GM18508 (cell line): ENCODE data around the gene RPL37A.

Source experiments
- ATAC-seq: cut with Tn5 transposase; IDR thresholded peaks from one replicate; pipeline ENCODE4 v1.9.1; 2021; ENCODE audit warnings: moderate number of reproducible peaks; ENCODE audit not compliant: insufficient read depth, unreplicated experiment

RPL37A gene

DNA sequence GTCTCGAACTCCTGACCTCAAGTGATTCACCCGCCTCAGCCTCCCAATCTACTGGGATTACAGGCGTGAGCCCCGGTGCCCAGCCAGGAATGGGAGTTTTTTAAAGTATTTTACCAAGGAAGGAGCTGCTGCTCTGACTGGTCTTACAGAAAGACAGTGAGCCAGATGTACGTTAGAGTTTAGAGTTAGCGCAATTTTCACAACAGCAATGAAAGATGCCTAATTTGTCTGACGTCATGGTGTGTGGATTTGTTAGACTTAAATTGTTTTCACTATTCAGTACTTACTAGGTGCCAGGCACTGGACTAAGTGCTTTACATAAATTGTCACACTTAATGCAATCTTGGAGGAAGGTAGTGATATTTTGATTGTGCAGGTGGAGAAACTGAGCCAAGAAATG is 12.4 kb upstream of the RPL37A start:
- ATAC-seq: no peak

DNA sequence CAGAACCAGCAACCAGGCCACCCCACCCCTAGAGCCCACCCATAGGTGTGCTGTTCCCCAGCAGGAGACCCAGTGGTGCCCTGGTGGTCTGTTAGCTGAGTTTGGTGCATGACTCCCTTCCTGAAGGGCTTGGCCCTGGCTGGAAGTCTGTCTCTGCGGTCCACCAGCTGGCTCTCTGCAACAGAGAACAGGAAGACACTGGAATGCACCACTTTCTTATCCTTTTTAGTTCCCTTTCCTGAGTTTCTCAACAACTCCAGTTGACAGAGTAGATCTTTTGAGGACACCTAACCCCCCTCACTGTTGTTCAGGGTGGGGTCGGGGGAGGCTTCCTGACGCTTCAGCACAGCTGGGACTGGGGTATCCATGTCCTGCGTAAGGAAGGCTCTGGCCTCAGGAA is 11.9 kb upstream of the RPL37A start:
- ATAC-seq: no peak

DNA sequence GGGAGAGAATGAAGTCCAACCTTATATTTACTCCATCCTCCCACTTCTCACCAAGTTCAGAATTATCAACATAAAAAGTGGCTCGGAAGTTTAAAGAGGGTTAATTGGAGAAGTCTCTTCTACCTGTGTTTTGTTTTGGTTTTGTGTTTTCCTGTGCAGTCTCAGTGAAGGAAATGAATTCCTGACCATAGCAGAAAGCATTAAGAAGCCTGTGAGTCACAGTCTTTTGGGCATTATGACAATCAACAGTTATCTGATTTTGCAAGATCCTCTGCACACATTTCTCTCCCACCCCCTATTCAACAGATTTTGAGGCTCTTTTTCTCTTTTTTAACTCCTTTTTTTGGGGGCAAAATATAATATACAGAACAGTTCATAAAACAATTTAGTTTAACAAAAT is 8.6 kb upstream of the RPL37A start:
- no peak for ATAC-seq

DNA sequence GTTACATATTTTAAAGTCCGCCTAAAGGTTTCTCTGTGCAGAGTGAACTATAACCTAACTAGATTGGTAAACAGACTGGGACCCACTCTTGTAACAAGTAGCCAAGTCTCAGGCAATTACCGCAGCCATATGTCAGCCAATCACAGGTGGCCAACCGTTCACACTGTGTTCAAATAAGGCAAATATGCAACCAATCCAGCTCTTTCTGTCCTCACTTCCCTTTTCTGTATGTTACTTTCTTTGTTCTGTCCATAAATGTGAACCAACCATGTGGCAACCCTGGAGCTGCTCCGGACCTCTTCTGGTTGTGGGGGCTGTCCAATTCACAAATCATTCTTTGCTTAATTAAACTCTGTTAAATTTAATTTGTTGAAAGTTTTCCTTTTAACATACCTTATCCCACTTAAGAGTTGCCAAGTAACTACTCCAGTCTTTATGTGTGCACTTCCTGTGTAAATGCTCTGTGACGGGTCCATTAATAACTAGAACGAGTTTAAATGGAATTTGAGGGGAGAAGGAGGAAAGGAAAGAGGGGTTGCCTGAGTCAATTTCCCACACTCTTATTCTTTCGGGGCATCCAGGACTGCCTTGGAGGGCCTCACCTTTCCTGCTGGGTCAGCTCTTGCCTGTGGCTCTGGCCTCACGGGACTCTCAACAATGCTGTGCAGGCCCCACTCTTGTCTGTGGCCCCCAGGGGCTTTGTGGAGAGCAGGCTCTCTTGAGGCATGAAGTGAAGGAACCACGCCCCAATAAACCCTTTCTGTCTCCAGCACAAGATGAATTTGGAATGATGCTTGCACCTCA is 6.6 kb upstream of the RPL37A start:
- ATAC-seq: peak; percentile 73

DNA sequence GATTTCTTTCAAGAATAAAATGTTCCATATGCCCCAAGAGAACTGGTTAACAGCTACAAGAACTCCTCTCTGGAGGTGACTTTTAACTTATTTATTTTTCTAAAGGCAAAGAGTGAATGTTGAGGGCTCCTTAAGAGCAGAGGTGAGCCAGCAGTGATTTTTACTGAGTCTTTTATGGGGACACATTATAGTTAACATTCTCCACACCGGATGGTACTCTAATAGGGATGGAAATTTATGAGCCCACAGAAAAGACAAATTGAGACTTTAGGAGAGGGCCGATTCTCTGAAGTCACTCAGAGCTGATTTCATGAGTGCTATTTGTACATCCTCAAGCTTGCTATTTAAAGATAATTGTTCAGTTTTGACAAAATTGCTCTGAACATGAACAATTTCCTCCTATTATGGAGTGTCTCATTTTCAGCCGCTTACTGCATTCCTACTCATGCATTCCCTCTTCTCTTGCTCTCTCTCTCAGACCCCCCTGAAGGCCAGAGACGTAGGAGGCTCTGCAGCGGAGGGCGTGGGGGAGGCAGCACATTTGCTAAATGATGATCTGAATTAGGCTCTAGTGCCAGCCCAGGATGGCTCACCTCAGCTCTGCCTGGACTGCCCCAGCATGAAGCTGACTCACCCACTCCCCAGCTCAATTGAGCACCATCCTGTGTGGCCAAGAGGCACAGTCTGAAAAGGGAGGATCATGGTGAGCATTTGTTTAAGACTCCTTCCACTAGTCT is 5.9 kb upstream of the RPL37A start:
- ATAC-seq: no peak

DNA sequence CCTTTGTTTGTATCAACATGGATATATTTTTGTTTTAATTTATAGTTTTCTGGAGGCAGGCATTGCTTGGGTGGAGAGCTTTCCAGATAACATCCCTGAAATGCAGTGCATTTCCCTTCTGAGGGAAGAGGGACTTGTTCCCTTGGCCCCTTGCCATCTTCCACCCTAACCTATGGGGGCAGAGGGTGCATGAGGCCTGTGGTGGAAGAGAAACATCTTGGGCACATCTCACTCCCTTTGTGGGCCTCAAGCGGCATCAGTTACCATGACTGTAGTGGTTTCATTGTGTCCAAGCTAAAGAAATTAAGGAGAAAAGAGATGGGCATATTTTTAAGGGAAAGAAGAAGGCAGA is 5.3 kb upstream of the RPL37A start:
- ATAC-seq: no peak

DNA sequence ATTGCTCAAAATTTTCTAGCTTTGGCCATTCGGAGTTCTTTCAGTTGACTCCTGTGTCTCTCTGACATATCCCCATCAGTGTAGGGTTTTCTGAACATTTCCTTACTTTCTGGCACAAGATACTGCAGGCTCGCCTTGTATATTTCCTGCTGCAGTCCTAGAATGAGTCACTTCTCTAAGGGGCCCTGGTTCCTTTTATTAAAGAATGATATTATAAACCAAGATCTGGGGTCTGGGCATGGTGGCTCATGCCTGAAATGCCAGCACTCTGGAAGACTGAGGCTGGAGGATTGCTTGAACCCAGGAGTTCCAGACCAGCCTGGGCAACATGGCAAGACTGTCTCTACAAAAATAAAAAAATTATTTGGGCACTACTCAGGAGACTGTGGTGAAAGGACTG is 3.0 kb upstream of the RPL37A start:
- ATAC-seq: no peak

DNA sequence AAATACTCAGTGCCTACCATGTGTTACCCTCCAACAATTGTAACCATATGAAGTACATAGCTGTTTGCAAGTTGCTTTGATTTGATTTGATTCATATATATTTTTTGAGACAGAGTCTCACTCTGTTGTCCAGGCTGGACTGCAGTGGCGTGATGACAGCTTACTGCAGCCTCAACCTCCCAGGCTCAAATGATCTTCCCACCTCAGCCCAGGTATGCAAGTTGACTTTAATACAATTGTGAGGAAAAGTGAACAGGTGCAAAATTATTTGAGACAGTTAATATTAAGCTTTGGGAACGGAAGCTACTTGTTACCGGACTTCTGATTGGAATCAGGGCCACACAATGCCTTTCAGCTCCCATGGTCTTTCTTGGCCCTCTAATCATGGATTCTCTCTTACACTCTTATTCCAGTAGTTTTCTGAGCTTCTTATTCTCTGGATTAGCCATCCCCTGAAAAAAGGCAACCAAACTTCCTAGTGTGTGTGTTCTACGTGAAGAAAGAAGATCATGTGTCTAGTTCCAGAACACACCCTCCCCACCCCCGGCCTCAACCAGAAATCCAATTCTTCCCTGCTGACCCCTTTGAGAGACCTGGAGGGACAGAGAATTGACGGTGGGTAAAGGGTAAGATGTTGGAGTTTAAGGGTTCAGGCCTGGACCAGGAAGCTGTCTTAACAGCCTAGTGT is 1.1 kb upstream of the RPL37A start:
- no peak for ATAC-seq

DNA sequence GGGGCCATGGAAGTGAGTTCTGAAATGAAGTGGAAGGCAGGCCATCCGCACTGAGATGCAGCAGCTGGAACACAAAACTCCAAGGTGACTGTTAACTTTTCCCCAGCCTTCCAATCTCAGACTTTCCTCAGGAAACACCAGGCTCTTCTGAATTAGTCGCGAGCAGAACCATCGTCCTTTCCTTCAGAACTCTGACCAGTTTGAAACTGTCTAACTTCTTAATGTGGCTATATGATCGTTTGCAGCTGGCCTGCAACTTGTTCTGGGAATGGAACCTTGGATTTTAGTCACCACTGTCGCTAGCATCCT is 620 bp upstream of the RPL37A start:
- ATAC-seq: no peak

DNA sequence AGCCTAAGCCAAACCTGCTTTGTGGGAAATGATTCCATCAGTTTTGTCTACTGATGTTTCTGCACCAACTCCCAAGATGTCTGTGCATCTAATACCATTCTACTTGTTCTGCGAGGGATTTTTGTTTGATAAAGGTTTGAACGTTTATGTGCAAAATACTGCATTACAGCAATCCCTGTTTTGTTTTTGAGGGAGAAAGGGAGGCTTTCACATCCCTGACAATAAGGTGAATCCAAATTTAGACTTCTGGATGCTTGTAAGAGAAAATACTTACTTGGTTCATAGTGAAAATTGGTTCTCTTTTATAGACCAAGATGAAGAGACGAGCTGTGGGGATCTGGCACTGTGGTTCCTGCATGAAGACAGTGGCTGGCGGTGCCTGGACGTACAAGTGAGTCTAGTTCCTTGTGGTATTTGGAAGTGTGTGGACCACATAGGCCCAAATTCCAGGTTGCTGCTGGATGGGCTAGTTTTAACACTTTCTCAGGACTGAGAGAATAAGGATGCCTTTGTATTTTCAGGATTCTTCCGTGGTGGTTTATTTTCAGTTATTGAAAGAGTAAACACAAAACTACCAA is 1.1 kb downstream of the RPL37A start:
- no peak for ATAC-seq

DNA sequence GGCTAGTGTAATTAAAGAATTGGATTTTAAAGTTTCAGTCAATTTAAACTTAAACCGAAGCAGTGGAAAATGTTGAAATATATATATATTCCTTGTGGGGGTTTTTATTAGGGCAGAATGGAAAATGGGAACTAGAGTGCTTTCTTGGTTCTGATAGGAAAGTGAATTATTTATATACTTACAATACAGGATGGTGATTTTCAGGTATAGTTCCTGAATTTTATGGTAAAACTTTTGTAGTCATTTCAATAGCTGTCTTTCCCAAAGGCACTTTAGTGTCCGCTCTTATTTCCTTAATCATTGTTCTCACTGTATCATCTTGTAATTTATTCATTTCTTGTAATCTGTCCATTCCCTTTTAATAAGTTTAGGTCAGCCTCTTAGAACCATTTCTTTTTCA is 1.9 kb downstream of the RPL37A start:
- no peak for ATAC-seq

DNA sequence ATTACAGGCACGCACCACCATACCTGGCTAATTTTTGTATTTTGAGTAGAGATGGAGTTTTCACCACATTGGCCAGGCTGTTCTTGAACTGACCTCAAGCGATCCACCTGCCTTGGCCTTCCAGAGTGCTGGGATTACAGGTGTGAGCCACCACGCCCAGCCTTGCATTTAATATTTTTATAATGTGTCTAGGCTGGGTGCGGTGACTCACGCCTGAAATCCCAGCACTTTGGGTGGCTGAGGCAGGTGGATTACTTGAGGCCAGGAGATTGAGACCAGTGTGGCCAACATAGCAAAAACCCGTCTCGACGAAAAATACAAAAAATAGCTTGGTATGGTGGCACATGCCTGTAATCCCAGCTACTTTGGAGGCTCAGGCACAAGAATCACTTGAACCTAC is 3.2 kb downstream of the RPL37A start:
- ATAC-seq: no peak

DNA sequence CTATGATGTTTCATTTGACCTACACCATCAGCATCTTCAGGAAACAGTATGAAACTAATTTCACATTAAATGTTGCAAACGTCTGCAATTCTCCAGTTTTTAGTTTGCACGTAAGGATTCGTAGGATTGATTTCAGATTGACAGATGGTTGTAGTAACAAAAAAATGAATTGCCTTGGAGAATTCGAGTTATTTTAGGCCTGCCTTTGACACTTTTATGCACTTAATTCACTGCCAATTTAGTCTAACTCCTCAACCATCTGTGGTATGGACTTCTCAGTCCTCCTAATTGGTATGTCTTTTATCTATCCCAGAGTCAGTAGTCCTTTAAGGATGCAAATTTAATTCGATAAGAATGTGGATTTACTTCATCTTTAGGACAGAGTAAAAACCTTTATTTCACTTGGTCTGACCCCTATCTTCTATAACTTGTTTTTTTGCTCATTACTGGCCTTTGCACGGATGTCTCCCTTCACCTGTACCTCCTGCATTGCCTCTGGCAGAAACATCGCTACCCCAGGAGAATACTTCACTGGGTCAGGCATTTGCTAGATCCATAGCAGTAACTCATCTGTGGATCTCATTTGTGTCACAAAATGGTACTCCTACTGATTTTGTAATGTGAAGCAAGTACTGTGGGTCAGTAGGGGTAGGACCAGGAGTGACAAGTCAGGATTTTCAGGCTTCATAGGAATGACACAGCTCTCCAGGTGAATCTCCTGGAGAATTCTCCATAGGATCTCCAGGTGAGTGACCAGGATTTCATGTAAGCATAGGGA is 3.9 kb downstream of the RPL37A start:
- ATAC-seq: no peak

DNA sequence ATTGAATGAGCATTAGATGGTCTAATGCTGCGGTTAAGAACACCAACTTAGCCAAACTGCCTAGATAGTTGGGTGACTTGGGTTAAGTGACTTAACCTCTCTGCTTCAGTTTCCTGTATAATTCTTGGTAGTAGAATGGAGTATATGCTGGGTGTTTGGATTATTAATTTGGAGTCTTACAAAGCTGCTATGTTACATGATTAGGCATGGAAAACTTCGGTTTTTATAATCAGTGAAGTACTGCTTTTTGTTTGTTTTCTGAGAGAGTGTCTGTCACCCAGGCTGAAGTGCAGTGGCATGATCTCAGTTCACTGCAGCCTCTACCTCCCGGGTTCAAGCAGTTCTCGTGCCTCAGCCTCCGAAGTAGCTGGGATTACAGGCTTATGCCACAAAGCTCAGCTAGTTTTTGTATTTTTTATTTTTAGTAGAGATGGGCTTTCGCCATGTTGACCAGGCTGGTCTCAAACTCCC is 4.5 kb downstream of the RPL37A start:
- no peak for ATAC-seq

DNA sequence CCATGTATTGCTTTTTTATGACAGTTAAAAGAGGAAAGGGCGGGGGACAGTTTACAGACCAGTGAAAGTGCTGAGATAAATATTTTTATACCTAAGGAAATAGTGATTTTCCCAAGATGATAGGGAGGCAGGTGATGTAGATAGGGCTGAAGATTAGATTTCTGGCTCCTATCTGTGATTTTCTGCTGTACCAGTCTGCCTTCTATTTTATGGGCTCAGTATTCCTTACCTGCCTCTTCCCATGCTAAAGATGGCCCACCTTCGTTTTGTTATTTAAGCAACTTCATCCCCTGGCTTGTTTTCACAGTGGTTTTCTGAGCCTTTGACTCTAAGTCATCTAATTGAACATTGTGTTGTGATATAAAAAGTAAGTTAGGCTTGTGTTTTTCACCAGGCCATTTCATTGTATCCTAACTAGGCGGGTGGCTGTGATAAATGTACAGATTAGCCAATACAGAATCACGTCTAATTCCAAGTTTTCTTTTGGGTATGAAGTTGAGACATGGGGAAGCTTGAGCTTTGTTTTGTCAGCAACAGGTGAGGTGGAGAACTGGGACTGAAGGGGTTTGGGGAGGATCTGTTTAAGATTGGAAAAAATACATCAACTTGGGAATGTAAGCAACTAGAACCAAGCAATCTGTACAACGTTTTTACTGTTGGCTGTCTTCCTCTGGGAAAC is 5.2 kb downstream of the RPL37A start:
- no peak for ATAC-seq

DNA sequence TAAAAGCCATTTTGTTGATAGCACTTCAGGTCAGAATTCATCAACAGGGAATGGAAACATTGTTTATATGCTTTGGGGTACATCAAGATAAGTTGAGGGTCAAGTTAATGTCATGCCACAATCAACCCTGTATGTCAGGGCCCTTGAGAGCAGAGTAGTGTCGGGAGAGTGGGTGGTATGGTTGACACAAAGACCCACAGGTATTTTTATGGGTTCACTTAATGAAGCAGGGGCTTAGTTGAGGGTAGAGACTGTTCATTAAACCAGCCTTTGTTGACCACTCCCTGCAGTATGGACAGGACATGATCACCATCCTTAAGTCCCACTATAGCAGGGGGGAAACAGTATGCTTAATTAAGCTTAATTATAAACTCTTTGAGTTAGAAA is 5.7 kb downstream of the RPL37A start:
- ATAC-seq: no peak

DNA sequence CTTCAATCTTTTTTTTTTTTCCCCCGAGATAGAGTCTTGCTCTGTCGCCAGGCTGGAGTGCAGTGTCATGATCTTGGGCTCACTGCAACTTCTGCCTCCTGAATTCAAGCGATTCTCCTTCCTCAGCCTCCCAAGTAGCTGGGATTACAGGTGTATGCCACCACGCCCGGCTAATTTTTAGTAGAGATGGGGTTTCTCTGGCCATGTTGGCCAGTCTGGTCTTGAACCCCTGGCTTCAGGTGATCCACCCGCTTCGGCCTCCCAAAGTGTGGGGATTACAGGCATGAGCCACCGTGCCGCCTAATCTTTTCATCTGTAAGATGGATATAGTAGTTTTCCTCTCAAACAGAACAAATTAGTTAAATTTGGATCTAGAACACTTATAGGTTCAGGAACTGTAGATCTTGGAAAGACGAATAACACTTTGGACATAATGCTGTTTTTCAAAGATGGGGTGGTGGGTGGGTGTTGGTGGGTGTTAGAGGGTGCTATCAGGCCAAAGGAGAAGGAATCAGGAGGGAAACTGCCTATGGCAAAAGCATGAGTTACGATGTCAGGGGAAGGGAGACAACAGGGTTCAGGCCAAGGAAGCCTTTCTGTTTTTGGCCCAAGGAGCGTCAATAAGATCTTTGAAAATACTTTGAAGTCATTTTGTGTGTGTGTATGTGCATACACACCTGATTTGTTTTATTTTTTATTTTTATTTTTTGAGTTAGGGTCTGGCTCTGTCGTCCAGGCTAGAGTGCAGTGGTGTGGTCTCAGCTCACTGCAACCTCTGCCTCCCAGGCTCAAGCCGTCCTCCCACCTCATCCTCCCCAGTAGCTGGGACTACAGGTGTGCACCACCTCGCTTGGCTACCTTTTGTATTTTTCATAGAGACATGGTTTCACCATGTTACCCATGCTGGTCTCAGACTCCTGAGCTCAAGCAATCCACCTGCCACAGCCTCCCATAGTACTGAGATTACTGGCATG is 6.8 kb downstream of the RPL37A start:
- no peak for ATAC-seq

DNA sequence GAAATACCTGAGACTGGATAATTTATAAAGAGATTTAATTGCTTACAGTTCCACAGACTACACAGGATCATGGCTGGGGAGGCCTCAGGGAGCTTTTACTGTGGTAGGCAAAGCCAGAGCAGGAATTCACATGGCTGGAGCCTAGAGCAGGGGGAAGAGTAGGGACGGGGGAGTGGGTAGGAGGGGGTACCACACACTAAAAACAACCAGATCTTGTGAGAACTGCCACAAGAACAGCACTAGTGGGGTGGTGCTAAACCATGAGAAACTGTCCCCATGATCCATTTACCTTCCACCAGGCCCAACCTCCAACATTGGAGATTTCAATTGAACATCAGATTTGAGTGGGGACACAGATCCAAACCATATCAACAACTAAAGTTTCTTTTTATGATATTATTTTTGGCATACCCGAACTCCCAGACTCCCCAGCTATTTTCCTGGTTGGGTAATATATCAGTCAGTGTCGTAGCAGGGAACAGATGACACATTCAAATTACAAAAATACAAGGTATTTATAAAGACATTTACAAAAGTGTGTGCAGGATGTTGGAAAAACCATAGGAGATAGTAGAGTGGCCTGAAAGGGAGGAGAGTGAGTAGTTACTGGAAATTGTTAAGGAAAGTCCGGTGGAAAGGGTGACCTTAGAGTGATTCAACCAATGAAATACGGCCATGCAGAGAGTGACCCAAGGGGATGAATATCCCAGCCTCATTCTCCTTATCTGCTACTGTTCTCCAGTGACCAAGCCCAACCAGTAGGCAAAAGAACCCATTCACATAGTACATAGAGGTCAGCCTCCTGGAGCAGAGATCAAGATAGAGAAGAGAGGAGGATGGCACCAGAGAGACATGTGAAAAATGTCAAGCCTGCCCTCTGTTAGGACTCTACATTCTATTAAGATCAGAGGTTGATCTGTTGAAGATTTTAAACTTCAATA is 8.8 kb downstream of the RPL37A start:
- no peak for ATAC-seq
